ENCODE measurements around the gene RNF130. TPM values are rescaled to one million over a fixed set of nuclear protein-coding genes. Genes with fewer than 3 reads are reported as not detected.

The RNF130 gene
- total and polyA plus RNA-seq, 9 of the 15 experiments (the other 6 are each of a cell fraction or from before 2014, with no cell fraction given), result 5.8 to 39.4 (median 27.1) TPM

GRCh38 chr5:180072256-180072548 lies 643 bp upstream of the RNF130 start (continued):
- peak; percentile 86; the same call in 1 of the 2 replicates for TF ChIP-seq CREB3L1 (IDR thresholded peaks at IDR 0.05; ENCODE audit: borderline replicate concordance, low read depth)
- 0 out of 2 replicates have a peak, but pooled peaks have one; percentile 1 for TF ChIP-seq ZNF57 (CRISPR knock-in tag; IDR thresholded peaks at IDR 0.05)
- TF ChIP-seq ZKSCAN3 (CRISPR knock-in tag; IDR thresholded peaks at IDR 0.05), result no peak
- TF ChIP-seq TEAD4 (IDR thresholded peaks at IDR 0.05; ENCODE audit: low read length), result no peak; the same call in 1 of the 2 replicates
- peak; percentile 5; the same call in 1 of the 2 replicates for TF ChIP-seq TEAD4 (CRISPR knock-in tag; IDR thresholded peaks at IDR 0.05; ENCODE audit: borderline replicate concordance)
- 0 out of 4 replicates have a peak, but pooled peaks of 1 of the 2 experiments have one; percentile 4 for TF ChIP-seq MAZ (CRISPR knock-in tag; conservative IDR thresholded peaks at IDR 0.05 in 1 of 2, IDR thresholded peaks at IDR 0.05 in 1 of 2)
- TF ChIP-seq ZBTB40 (IDR thresholded peaks at IDR 0.05), result 0 out of 2 replicates have a peak, but pooled peaks have one; percentile 34
- TF ChIP-seq ZBTB40 (CRISPR knock-in tag; IDR thresholded peaks at IDR 0.05), result no peak
- TF ChIP-seq SAP30 (IDR thresholded peaks at IDR 0.05; ENCODE audit: borderline replicate concordance, insufficient read depth, low read depth, low read length, poor library complexity, severe bottlenecking), result no peak
- TF ChIP-seq ZNF592 (IDR thresholded peaks at IDR 0.05), result no peak; the same call in none of the 2 replicates
- no peak for TF ChIP-seq TOE1 (IDR thresholded peaks at IDR 0.05; ENCODE audit: borderline replicate concordance)
- no peak for TF ChIP-seq TOE1 (CRISPR knock-in tag; IDR thresholded peaks at IDR 0.05; ENCODE audit: borderline replicate concordance, low read depth)
- 0 out of 2 replicates have a peak, but pooled peaks have one; percentile 3 for TF ChIP-seq KLF16 (IDR thresholded peaks at IDR 0.05)
